ENCODE measurements around the gene GGCX. TPM values are rescaled to one million over a fixed set of nuclear protein-coding genes. Genes with fewer than 3 reads are reported as not detected.

The GGCX gene
- total and polyA plus RNA-seq, 9 of the 15 experiments (the other 6 are each of a cell fraction or from before 2014, with no cell fraction given): 14.4 to 47.1 (median 28.1) TPM

GRCh38 chr2:85589982-85590791, 28.9 kb upstream of the GGCX start:
- H4K20me1 ChIP-seq (replicated peaks; ENCODE audit: control insufficient read depth, insufficient read depth, low read length): no peaks in the 10 kb centered on the region
- 63% methylated on average over 7 of the region's 7 CpGs for WGBS (ENCODE audit: insufficient coverage, low coverage, missing lambda C conversion rate)
- no peak for DNase-seq (ENCODE audit: extremely low read depth in 1 of 4, low spot score in 3 of 4)
- peaks cover 9% of the 10 kb centered on the region; the same call in 2 of the 3 replicates for H3K79me2 ChIP-seq (ENCODE audit: control insufficient read depth, insufficient read depth, low read length)
- no peak overlapping the region for H3K4me2 ChIP-seq (ENCODE audit: insufficient read depth, low read length)
- no peak overlapping the region for H3K27ac ChIP-seq (ENCODE audit: extremely low read depth, low read depth, low read length)
- ChIA-PET POLR2A (interaction anchor here (0.6 to 2.7 kb wide), 5 partner anchors 11 to 52 kb away, joined by 3 to 25 read pairs (median 3); partner anchors contain the start of genes MAT2A, TMEM150A and VAMP8), CTCF (ENCODE audit: low intra/inter-chr PET ratio) (no interaction called here)
- TF ChIP-seq SMARCE1 (IDR thresholded peaks at IDR 0.05) (no peak), MBD1 (CRISPR knock-in tag; IDR thresholded peaks at IDR 0.05) (no peak), ZNF282 (CRISPR knock-in tag; IDR thresholded peaks at IDR 0.05) (no peak), COPS2 (conservative IDR thresholded peaks at IDR 0.05) (no peak), ZNF699 (CRISPR knock-in tag; IDR thresholded peaks at IDR 0.05; ENCODE audit: insufficient replicate concordance) (no peak), HES1 (IDR thresholded peaks at IDR 0.05; ENCODE audit: low read depth) (no peak), ERF (CRISPR knock-in tag; IDR thresholded peaks at IDR 0.05) (no peak), PRPF4 (IDR thresholded peaks at IDR 0.05; ENCODE audit: insufficient read depth, low read depth, low read length, poor library complexity, severe bottlenecking) (no peak), NR0B1 (IDR thresholded peaks at IDR 0.05; ENCODE audit: partially characterized antibody) (no peak), HCFC1 (IDR thresholded peaks at IDR 0.05; ENCODE audit: low read depth, low read length) (no peak), PCBP2 (IDR thresholded peaks at IDR 0.05; ENCODE audit: low read depth, low read length, poor library complexity, severe bottlenecking) (no peak), RFX5 (IDR thresholded peaks at IDR 0.05; ENCODE audit: low read depth, low read length) (no peak), FOXP4 (CRISPR knock-in tag; IDR thresholded peaks at IDR 0.05; ENCODE audit: borderline replicate concordance) (no peak), SMAD4 (CRISPR knock-in tag; conservative IDR thresholded peaks at IDR 0.05) (no peak), GABPA (tag; conservative IDR thresholded peaks at IDR 0.05; ENCODE audit: low read depth) (no peak), CXXC5 (CRISPR knock-in tag; IDR thresholded peaks at IDR 0.05) (no peak)
- no peaks in the 10 kb centered on the region for H3K27me3 ChIP-seq (ENCODE audit: control insufficient read depth in 2 of 2, insufficient read depth in 2 of 2, low read length in 2 of 2)
- no peaks in the 10 kb centered on the region for H3K9me3 ChIP-seq (replicated peaks; ENCODE audit: control insufficient read depth, insufficient read depth, low read depth, low read length)
- no peak for ATAC-seq
- H3K9ac ChIP-seq (ENCODE audit: insufficient read depth in 1 of 2, low read depth in 2 of 2, low read length in 2 of 2): peak overlapping the region in 1 of 2 experiments; percentile 72; a peak in 1 of 4 replicates
- intact Hi-C loops (cut with micrococcal nuclease): no loop called here
- peaks cover 6% of the 10 kb centered on the region for H3K9me1 ChIP-seq (ENCODE audit: control insufficient read depth, insufficient read depth, low read length)
- in situ Hi-C loops (cut with MboI): no loop called here
- no TSS peak for BruUV-seq (replicated peaks)
- H3K4me1 ChIP-seq (replicated peaks in 1 of 2; ENCODE audit: control insufficient read depth in 2 of 2, insufficient read depth in 2 of 2, low read length in 2 of 2): peaks cover 31 to 34% of the 10 kb centered on the region in 2 experiments
- no peaks in the 10 kb centered on the region for H3K36me3 ChIP-seq (ENCODE audit: control insufficient read depth, insufficient read depth, low read length)
- FAIRE-seq: no peak
- H2AFZ ChIP-seq (ENCODE audit: low read depth, low read length): no peak overlapping the region
- no peak overlapping the region for H3K4me3 ChIP-seq

Measured in K562 (cell line).